SW 1271 (cell line): ENCODE results near the gene BMI1.
A peak's percentile ranks its signal among the peaks of the same experiment; 100 is the strongest.

Source experiments
- DNase-seq, 2 experiments: peaks; one replicate each; lab custom pipeline; 2025; lab: John Stamatoyannopoulos, UW

Gene BMI1

DNA sequence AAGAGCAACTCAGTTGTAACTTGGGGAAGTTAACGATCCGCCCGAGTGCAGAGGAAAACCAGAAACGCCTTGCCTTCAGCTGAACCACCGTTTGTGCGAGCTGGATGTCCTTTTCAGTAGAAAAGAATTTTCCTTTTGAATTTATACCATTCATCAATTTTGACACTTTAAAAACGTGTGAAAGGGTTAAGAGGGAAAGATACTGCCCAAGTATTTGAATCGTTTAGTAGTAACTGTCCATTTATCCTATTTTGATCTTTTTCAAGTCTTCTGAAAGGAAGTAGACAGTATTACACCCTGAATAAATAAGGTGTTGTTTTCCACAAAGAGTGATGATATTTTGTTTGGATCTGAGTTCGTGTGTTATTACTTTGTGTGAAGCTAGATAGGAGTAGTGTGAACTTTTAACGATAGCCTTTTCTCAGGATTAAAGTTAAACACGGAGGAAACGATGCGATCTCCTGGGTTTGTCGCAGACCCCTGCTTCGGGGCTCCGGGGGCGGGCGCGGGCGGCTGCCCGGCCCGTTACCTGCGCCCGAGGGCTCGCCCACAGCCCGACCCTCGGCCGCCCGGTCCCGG lies 830 bp upstream of the BMI1 start:
- peak in 1 of 2 experiments; percentile 31 for DNase-seq

DNA sequence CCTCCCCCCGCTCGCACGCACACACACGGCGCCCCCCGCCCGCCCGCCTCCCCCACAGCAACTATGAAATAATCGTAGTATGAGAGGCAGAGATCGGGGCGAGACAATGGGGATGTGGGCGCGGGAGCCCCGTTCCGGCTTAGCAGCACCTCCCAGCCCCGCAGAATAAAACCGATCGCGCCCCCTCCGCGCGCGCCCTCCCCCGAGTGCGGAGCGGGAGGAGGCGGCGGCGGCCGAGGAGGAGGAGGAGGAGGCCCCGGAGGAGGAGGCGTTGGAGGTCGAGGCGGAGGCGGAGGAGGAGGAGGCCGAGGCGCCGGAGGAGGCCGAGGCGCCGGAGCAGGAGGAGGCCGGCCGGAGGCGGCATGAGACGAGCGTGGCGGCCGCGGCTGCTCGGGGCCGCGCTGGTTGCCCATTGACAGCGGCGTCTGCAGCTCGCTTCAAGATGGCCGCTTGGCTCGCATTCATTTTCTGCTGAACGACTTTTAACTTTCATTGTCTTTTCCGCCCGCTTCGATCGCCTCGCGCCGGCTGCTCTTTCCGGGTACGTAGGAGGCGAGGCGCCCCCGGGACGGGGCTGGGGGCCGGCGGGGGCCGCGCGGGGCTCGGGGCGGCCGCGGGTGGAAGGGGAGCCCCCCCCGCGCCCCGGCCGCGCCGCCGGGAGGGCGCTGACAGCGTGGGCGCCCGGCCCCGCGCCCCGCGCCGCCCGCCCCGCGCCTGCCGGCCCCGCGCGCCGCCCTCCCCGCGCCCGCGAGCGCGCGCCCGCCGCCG lies 441 bp downstream of the BMI1 start:
- peak in 1 of 2 experiments; percentile 50 for DNase-seq

DNA sequence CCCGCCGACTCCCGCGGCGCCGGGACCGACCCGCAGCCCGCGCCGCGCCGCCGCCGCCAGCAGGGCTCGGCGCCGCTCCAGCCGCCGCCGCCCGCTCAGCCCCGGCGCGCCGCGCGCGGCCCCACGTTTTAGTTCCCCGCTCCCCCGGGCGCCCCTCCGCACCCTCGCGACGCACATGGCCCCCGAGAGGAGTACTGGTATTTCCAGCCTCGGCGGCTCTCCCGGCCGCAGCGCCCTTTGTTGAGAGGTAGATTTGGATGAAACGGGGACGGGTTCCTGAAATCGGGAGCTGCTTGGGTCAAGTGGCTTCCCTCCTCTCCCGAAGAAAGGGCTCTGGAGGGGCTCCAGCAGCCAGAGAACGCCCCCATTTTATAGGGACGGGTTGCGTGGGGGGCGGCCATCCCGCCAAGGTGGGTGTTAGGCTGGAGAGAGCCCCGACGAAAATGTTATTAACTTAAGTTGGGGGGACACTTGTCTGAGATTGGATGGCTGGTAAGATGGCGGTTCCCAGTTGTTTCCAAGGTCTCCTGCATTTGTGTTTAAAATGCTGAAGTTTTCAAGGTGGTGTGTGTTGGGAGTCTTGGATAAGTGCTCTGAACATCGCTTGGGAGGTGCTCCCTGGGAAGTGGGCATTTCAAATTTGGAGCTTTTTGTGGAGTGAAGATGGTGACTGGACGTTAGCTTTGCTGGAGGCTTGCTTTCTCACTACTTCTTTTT lies 1.2 kb downstream of the BMI1 start:
- peak in 1 of 2 experiments; percentile 25 for DNase-seq

DNA sequence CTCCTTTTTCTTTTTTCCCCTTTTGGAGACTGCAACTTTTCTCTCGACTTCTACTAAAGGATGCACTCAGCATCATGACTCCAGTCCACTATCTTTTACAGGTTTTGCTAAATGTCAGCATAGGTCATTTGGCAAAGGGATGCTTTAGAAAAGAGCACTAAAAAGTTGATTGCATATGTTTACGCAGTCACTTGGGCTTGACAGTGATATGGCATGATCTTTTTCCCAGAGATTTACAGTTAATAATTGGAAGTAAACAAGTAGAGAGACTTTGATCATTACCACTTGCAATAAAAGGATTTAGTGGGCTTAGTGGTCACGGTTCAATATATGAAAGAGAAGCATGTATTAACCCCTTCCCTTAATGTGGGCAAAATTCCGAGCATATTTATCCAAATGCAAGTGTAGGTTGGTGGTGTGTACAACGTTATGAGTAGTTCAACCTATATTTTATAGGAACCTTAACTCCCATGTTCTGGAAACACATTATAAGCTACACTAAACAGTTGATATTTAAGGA lies 1.8 kb downstream of the BMI1 start:
- DNase-seq = no peak

DNA sequence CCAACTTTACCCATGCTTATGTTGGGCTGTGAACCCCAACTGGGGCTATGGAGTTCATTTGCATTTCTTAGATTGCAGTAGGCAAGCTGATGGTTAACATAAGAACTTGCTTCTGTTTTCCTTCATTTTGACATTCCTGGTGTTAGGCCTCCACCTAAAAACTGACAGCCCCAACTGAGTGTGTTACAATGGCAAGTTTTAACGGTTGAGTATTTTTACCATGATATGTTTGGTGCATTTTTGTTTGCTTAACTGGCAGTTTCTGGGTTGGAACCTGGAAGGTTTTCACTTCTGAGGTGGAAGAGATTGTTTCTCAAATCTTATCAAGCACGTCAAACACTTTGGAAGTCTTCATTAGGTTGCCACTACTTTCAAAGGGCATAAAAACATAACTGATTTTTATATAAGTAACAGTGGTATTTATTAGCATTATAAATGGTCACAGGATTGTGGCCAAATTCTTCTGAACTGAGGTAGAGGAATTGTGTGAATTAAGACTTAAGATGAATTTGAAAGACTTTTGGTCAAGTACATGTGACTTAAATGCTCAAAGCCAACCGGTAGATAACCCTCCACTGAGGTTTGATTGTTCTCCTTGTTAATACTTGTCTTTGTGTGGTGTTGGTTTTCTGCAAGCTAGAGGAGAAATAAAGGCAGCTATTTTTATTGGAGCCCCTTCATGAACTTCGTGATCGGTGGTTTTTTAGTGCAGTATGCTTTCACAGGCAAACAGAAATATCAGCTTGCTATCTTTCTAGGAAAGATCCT lies 2.8 kb downstream of the BMI1 start:
- DNase-seq = no peak

DNA sequence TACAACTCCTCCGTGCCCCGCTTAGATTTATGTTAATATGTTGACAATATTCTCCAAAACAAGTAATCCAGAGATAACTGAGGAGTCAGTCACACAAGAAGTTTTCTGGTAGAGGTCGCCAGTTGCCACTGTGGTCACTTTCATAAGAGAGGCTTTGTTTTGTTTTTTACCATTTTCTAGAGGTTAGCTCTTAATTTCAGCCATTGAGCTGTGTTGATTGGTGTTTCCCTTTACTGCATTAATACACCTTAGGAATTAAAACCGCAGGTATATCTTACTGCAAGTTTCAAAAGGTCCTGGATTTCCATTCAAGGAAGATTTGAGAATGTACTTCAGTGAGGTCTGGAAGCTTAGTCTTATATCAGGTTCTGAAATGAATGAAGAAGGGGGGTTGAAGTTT lies 3.5 kb downstream of the BMI1 start:
- DNase-seq = no peak

DNA sequence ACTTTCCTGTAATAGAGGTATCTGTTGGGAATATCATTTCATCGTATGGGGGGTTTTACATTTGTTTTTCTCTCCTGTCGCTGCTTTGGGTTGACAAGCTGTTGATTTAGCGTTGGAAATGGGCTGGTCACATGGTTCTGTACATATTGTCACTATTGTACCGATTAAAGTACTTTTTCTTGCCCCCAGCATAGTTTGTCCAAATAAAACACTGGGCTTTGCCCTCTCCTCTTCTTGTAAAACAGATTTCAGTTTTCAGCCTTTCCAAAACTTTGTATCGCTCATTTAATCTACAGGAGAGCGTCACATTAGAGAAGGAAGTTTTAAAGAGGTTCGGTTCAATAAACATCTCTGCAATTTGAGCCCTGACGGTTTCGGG lies 4.0 kb downstream of the BMI1 start:
- no peak for DNase-seq

DNA sequence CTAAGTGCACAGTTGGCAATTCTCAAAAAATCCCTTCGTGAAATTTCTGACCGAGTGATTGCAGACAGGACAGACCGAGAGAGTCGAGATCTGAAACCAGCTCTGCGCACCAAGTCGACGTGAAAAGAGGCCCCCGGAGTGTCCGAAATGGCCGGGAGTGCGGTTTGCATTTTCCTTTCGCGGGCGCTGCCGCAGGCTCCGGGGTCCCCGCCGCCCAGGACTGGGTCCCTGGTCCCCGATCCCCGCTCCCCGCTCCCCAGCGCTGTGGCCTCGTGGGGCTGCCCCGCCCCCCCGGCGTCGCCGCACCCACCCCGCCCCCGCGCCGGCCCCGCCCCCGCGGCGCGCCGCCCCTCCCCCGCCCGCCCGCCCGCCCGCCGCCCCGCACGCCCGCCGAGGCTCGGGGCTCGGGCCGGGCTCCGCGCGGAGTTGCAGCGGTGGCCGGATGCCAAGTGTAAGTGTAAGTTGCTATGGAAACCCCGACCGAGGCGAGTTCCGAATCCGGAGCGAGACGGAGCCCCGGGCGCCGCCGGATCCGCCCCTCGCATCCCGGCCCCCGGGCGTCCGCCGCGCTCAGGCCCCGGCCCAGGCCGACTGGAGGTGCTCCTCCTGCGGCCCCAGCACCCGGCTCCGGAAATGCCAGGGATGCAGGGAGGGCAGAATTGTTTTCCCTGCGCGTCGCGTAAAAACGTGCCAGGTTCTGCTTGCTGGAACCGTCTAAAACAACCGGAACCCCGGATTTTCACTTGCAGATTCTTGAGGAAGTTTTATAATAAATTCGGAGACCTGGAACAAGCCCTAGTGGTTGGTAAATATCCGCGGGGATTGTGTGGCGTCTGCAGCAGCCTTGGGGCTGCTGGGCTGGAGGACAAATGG lies 4.6 kb downstream of the BMI1 start:
- DNase-seq = peak in 1 of 2 experiments; percentile 47

DNA sequence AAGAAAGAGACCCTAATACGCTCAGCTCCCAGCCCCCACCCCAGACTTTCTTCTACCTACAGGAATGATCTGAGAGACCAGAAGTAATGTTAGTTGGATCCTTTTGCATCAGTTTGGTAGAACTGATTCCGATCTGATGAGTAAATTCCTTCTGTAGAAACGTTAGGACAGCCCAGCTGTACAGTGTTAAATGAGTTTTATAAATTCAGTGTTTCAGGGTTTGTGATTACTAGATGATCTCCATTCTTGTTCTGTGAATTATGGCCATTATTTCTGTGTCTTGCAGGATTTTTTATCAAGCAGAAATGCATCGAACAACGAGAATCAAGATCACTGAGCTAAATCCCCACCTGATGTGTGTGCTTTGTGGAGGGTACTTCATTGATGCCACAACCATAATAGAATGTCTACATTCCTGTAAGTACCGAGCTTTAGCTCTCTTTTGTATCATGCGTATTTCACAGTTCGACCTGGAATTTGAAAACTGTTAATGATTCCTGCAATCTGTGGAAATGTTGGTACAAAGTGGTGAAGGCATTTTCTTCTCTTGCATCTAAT lies 5.3 kb downstream of the BMI1 start:
- no peak for DNase-seq

DNA sequence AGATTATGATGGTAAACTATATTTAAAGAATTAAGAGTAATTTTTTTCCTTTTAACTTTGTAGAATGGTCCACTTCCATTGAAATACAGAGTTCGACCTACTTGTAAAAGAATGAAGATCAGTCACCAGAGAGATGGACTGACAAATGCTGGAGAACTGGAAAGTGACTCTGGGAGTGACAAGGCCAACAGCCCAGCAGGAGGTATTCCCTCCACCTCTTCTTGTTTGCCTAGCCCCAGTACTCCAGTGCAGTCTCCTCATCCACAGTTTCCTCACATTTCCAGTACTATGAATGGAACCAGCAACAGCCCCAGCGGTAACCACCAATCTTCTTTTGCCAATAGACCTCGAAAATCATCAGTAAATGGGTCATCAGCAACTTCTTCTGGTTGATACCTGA lies 8.3 kb downstream of the BMI1 start:
- DNase-seq = no peak

DNA sequence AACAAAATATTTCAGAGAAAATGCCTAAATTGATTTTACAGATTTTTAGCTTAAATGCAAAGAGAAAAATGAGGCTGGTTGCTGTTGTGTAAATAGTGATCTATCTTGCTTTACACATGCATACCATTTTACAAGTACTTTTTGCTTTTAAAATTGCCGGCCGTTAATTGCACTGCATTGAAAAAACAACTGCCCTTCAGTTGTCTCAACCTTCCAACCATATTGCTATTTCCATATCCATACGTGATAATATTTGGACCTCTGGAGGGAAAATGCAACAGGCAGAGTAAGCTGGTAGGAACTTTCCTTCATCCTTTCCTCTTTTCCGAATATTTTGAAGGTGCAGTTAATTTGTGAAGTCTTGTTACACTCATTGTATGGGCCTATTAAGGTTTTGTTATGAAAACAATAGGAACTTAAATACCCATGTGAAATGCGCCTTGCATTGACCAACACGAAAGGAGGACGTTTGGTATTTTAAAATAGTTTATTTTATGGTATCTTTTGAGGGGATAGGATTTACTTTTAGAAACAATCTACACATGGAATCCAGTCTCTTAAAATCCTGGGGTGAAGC lies 11.3 kb downstream of the BMI1 start:
- DNase-seq = no peak

DNA sequence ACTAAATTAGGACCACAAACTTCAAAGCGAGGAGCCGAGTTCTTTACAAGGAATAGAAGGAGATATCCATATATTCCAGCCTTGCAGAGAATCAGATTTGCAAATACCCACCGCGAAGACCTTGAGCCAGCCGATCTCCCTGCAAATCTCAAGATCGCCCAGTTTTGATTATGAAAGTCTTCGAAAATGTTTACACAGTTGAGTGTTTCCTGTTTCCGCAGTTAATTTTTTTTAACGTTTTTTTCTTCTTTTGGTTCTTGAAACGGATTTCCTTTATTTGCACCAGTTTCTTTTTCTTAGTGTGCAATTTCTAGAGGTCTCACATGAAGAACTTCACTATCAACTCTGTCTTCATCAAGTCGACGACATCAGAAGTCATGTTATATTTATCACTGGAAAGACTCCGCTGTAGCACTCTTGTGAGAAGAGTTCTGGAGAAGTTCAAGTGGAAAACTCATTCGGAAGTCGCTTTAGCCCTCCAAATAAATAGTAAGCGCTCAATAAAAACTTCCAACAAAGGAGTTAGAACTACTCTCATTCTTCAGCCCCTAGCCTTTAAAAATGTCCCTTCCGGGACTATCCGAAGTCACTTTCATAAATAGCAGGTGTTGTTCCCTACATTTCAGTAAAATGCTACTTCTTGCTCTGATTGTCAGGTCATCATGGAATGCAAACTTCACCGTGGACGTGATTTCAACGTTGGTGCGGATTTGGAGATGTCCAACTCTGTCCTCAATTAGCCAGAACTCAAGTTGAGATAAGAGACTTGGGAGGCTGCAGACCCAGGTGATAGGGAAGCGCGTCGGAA lies 12.5 kb downstream of the BMI1 start:
- DNase-seq = no peak

DNA sequence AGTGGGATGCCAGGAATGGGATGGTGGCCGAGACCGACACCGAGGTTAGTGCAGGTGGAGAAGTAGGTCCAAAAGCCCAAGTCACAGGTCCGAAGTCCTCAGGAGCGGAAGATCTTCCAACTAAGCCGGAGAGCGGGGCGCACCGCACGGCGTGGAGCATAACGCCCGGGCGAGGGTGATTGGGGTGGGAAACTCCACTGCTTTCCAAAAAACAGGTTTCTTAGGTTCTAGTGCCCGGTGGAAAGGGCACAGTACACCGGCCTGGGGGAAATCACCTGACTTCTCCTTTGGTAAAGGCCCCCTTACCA lies 13.0 kb downstream of the BMI1 start:
- no peak for DNase-seq

DNA sequence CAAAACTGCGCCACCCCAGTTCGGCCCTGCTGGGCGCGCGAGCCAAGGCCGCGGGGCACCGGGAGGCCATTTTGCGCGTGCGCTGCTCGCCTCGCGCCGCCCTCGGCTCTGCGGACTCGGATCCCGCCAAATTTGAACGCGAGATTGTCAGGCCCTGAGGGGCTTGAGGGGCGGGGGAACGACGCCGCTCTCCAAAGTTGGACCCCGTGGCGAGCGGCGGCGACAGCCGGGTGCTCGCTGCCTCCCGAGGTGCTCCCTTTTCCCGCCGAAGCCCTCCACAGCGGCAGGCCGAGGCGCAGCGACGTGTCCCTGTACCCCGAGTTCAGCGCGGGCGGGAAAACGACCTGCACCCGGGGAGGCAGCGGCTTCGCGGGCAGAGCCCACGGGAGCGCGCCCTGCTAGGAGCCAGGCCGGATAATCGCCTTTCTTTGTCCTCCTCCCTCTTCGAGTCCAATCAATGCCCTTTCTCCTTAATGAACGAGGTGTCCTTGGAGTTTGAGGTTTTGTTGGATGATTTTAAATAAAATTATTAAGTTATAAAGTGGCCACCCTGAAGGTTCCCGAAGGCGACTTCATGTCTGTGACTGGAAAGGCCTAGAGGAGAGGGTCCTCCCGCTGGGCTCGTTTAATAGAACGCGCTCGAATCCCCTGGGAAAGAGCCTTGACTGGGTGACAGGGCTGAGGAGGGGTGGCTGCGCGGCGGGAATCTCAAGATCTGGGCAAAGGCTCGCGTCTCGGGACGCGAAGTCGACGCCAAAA lies 13.7 kb downstream of the BMI1 start:
- no peak for DNase-seq

DNA sequence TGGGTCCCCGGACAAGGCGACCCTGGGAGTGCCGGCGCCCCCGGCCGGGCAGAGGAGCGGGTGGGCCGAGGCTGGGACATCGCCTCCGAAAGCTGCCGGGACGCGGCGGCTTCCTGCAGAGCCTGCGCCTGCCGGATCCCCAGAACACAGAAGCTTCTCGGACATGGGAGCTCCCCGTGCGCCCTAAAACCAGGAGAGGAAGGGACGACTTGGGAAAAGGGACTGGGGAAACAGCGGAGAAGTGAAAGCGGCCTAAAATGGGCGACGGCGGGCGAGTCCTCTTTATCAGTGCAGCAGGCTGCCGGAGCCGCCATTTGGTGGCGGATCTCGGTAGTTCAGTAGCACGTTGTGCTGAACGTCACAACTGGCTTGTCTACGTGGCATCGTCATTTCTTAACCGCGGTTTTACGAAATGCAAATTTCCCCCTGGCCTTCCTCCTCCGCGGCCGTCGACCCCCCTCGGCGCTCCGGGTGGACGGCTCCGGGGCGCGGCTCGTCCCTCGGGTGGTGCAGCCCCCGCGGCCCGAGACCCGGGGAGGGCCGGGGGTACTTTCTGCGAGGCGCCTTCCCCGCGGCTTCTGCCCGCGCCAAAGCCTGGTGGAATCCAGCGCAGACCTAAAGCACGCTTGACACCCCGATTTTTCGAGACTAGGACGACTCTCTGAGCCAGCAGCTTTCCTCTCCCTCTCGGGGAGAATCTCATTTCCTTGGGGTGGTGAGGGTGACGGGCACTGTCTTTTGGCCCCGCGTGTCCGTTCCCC lies 14.5 kb downstream of the BMI1 start:
- DNase-seq = no peak

DNA sequence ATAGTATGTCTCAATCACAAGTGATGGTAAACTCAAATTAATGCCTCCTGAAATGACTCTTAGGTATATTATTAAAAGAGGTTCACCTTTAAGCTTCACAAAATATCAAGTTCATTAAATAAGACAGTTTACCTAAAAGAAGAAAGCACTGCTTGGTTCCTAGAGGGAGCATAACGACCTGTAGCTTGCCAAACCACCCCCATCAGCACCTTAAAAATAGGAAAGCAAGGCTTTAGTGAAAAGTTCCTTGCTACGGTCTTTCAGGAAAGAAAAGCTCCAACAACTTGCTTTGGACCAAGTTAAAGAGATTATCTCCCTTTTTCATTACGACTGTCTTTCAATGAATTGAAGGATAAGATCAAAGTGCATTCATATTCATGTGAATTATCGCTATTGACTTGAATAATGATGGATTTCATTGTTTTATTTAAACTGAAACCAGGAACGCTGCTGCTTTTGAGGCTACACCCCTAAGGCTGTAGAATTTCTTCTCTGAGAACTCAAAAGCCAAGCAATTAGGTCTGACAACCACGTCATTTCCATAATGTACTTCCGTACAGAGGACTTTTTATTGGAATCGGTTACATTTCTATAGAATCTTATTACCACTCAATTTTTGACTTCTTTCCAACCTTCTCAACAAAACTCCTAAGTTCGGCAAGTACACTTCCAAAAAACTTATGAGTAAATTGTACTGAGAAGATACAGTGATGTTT lies 17.4 kb downstream of the BMI1 start:
- no peak for DNase-seq

DNA sequence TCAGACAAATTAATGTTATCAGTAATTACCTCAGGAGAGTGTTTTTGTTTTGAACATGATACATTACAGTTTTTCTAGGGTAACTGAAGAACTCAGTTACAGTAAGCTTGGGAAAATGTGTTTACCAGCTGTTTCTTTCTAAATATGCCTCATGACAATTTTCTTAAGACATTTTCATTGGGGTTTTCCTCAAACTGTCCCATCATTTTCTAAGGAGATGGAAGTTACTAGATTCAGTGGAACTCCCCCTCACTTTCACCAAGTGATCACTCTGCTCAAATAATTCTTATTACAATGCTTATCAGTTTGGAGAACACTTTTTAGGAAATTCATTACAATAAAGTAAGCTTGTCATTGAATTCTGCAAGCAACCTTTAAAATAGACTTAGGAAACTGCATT lies 18.0 kb downstream of the BMI1 start:
- no peak for DNase-seq
